DLD1 (cell line): ENCODE data around the gene RIOX2.

ENCODE experiments used
- in situ Hi-C: cut with HindIII; loops from 2 replicates; pipeline ENCODE4 v1.10.0; 2017; ENCODE audit warnings: low sequenced_read_pairs

RIOX2 gene

DNA sequence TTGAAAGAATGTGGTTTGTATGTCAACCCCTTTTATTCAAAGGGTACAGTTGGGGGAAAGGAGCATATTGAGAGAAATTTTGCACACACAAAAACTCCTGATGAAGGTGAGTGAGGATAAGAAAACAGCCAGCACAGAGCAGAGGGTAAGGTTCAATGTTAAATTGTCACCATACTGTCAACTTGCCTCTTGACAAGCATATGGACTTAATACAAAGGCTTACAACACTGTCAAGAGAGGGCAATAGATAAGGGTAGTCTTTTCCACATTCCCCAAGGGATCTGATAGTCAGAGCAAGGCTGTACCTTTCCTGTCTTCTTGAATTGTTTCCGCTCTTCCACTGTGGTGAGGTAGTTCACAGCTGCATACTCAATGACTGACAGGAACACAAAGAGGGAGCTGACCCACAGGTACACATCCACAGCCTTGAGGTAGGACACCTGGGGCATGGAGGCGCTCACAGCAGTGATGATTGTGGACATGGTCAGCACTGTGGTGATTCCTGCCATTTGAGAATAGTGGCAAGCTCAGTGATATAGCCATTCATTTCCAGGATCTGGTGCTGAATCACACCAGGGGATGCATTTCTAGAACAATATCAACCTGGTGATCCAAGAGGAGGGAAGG lies 20.4 kb upstream of the RIOX2 start:
- in situ Hi-C loops: no loop called here

DNA sequence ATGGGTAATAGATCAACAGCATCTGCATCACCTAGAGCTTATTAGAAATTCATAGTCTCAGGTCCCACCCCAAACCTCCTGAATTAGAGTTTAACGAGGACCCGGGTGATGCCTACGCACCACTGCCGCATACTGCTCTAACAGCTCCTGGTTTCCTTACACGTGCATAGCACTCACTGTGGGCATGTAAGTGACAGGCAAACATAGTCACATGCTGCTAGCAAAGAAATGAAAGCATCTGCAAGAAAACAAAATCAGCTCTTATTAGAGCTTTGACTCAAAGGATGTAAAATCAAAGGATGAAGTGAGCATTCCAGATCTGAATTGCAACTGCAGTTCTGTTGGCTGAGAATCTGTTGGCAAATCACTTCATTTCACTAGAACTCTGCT lies 19.1 kb upstream of the RIOX2 start:
- in situ Hi-C loops: no loop called here

DNA sequence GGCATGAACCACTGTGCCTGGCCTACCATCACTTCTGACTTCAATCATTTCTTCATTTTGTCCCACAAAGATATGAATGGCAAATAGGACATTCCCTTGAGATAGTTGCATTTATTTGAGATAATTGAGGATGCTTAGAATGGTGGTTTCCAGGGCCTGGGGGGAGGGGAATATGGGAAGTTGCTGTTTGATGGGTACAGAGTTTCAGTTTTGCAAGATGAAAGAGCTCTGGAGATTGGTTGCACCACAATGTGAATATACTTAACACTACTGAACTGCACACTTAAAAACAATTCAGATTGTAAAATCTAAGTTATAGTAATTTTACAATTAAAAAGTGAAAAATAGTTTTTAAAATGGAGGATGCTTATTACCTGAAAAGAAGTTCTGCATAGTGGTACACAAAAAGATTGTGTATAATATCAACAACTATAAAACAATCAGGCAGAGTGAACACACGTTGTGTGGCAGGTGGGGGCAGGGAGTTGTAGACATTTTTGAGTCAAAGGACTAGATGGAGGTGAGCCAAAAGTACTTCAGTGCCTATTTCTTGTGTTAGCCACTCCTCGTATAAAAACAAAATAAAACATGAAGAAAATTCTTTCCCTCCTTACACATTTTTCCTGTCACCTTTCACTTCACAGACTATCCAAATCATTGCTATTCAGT lies 18.5 kb upstream of the RIOX2 start:
- in situ Hi-C loops: no loop called here

DNA sequence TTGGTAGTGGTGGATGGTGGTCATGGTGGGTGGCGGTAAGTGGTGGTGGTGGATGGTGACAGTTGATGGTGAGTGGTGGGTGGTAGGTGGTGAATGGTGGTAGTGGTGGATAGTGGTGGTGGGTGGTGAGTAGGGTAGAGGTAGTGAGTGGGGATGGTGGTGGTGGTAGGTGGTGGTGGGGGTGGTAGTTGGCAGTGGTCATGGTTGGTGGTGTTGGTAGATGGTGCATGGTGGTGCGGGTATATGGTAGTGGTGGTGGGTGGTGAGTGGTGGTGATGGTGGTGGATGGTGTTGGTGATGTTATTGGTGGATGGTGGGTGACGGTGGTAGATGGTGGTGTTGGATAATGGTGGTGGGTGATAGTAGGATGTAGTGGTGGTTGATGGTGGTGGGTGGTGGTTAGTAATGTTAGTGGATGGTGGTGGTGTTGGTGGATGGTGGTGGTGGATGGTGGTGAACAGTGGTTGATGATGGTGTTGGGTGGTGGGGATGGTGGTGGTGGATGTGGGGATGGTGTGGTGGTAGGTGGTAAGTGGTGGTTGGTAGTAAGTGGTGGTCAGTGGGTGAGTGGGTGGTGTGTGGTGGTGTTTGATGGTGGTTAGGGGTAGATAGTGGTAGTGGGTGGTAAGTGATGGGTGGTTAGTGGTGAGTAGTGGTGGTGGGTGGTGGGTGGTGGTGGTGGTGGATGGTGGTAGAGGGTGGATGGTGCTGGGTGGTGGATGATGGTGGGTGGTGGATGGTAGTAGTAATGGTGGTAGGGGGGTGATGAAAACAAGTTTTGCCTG lies 16.7 kb upstream of the RIOX2 start:
- in situ Hi-C loops: no loop called here

DNA sequence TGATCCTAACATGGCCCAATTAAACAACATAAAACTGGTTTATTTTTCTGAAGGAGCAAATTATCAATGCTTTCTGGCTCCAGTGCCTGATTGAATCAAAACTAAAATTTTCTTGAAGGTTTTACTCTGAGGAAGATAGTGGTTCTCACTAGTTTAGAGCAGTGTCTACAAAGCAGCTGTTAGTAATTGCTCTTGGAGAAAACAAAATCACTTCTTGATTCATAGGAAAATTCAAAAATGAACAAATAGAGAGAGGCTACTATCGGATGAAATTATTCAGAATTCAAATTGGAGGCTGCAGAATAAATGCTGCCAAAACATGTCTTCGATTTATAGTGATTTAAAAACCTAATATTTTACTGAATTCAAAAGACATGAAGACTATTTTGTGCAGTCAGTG lies 15.1 kb upstream of the RIOX2 start:
- in situ Hi-C loops: no loop called here

DNA sequence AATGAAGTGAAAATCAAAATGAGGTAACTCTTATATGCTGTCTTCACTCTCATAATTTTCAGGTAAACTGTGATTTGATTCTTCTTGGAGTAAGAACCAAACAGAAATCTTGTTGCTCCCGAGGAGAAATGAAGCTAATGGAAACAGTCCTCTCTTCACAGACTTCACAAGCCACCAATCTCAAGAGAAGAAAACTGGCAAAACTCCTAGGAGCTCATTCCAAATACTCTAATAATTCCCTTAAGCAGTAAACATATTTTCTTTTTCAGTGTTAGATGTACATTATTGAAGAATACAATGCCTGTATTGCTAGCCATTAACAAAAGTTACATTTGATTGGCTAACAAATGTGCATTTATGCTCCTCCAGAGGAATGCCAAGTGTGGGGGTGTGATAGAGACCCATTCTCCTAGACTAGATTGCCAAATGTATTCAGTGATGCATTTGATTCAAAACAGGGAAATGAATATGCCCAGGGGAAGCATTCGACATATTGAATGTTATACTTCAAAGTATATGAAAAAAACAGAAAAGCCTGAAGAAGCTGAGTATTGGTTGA lies 11.8 kb upstream of the RIOX2 start:
- in situ Hi-C loops: no loop called here

DNA sequence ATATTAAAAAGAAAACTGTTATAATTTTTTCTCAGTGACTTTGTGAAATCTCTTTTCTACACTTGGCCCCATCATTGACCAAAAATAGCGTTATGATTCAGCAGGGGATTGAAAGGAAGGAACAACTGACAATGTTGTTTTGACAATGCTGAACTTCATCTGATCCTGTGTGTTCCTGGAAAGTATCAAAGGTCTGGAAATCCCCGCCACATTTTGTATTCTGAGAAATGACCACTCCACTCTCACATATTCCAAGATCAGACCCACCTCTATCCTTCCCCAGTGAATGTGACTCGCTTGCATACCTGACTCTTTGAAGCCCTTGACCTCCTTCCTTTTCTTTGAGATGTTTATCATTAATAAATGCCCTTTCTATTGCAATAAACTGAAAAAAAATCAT lies 9.7 kb upstream of the RIOX2 start:
- in situ Hi-C loops: no loop called here

DNA sequence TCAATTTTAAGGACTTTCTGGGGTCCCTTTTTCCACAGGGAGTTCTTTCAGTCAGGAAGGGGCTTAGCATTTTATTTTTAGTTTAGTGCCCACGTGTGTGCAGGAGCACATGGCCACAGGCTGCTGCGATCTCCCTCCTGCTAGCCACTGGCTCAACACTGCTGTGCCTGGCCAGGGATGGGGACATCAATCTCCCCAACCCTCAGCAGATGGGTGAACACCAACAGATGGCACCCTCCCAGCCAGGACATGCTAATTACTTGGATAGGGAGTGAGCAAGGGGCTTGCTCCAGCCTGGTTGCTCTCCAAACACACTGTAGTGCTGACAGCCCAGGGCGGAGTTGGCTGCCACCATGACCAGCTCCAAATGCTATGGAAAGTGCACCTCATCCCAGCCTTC lies 7.4 kb upstream of the RIOX2 start:
- in situ Hi-C loops: no loop called here

DNA sequence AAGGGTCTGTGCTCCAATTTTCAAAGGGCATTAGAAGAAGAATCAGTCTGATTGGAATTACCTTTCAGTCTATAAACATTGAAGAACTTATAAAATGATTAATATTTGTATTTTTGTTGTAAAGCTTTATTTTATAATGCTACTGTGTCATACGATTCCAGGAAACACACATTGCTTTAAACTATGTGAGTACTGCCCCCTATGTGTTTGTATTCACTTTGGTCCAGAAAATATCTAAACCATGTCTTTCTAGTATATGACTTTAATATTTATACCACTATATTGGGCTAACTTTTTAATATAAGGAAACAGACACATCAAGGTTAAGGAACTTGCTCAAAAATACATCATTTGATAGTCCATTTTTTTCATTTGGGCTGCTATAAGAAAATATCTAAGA lies 3.2 kb upstream of the RIOX2 start:
- in situ Hi-C loops: no loop called here

DNA sequence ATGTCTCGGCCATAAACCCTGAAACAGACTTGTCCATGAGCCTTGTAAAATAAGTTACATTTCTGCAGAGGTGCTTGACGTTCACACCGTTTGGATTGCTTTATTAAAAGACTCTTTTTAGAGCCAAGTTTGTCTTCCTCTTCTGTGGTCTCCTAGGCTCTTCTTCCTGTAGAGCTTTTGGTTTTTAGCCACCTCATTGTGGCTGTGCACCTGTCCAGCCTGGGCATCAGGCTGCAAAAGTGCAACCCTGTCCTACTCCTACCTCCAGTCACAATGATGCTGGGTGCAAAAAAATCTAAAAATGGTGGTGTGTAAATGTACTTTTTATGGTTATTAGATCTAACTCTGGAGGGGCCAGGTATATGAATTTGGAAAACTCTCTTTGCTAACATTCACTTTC lies 2.8 kb upstream of the RIOX2 start:
- in situ Hi-C loops: no loop called here

DNA sequence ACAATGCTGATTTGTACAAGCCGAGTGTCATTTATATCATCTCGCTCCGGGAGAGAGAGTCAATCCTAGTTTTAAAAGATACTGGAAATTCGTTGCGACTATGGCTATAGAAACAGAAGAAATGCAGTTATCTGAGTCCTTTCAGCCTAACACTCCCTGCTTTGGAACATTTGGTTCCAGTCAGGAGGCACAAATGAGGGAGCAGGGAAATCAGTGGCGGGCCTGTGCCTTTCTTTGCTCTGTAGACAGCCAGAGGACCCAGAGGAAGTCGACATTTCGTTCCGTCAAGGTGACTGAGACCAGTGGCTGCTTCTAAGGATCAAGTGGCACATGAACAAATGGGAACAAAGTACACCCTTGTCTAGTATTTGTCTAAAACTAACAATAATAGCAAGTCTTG lies 745 bp upstream of the RIOX2 start:
- in situ Hi-C loops: no loop called here

DNA sequence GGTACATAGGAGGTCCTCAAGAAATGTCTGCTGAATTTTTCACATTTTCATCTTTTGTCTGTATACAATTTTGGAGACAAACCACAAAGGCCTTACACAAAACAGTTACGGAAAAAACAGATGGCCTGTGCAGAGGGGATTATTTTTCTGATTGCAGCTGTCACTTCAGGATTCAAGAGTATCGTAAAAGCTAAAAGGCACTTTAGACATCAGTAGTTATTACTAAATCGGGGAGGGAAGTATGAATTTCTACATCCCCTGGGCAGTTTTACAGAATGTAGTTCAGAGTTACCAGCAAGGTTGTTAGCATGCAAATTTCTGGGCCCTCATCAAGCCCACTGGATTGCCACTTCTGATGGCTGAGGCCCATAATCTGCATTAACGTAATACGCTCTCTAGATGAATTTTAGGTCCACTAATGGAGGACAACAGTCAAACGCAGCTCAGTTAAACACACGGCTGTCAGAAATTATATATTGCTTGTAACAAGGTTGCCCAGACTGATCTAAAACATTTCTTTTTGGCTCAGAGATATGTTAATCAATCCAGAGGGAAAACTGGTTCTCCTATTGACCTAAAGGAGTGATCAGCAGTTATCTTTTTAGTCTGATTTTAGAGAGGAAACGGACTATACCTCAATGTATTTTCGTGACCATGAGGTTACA lies 1.1 kb downstream of the RIOX2 start:
- in situ Hi-C loops: no loop called here

DNA sequence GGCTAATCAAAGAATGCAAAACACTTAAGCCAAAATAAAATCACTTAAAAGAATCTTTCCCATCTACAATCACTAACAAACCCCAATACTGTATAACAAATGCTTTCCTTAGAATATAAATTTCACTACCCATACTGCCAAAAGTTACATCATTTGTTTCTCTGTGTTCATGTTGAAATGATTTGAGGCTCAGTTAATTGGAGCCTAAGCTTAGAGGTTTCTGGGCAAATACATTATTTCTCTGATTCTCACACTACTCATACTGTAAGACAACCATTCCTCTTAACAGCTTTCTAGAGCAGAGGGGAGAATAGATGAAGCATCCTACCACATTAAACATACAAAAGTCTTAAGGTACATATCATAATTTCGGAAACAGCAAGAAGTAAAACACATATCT lies 2.1 kb downstream of the RIOX2 start:
- in situ Hi-C loops: no loop called here

DNA sequence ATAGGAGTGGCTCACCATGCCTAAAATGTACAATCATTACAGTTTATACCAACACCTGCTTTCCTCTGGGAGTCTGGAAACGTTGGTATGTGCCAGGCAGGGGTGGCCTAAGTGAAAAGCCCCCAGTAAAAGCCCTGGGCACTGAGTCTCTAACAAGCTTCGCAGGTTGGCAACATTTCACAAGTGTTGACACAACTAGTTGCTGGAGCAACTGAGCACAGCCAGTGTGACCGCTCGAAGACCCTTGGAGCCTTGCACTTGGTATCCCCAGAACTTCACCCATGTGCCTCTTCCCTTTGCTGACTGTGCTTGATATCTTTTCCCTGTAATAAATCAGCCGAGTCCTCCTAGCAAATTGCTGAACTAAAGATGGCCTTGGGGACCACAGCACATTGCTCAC lies 2.7 kb downstream of the RIOX2 start:
- in situ Hi-C loops: no loop called here

DNA sequence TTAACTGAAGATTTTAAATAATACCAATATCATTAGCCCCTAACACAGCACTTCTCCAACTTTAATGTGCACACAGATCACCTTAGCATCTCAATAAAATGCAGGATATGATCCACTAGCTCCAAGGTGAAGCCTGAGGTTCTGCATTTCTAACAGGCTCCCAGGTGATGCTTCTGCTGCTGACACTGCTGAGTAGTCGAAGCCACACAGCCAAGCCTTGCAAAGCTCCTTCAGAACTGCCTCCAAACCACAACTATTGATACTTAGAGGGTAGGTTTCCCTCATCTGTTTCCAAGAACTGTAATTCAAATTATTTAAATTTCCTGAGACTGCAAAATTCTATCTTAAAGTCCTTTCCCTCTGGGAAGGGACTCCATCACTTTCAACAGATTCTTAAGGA lies 3.9 kb downstream of the RIOX2 start:
- in situ Hi-C loops: no loop called here

DNA sequence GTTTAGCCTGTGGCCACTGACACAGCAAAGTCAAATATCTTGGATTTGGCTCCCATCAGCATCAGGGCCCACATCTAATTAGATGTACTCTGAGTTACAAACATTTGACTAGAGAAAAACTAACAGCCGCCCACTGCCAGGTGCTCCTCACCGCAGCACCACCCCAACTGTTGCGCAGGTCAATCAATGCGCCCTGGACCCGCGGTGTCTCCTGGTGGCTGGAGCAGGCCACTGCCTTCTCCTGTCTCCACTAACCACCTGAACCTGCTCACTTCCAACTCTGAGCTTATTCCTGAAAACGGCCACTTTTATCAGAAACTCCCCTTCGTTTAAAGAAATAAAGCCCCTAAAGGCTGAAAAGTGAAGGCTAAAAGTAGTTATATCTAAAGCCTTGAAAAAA lies 4.3 kb downstream of the RIOX2 start:
- in situ Hi-C loops: no loop called here

DNA sequence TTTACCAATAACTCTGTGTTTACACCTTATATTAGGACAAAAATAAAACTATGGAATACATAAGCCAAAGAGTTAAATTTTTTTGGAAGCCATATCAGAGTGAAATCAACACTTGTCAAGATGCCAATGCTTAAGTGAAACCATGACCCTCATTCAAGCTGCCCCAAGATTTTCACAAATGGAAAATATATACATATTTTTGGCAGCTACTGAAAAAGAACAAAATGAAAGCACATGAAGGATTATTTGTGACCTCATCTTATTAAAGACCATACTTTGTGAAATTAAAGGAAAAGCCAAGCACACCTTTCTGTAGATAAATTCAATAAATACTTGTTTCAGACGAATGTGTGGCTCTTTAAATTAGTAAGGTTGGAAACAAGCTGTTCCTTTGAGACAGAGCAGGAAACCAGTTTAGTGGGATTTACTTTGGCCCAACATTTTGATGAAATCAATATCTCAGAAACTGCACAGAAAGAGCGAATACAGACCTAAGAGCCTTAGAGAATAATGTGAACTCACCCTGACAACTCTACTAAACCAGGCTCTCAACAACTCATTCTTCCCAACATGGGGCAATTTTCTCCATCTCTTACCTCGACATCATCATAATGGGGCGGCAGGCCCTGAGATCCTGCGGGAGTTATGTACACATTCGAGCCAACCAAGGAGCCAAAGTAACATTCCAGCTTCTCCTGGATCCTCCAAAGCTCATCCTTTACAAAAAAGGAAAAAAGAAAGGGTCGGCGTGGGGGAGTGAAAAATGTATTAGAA lies 11.1 kb downstream of the RIOX2 start:
- in situ Hi-C loops: no loop called here

DNA sequence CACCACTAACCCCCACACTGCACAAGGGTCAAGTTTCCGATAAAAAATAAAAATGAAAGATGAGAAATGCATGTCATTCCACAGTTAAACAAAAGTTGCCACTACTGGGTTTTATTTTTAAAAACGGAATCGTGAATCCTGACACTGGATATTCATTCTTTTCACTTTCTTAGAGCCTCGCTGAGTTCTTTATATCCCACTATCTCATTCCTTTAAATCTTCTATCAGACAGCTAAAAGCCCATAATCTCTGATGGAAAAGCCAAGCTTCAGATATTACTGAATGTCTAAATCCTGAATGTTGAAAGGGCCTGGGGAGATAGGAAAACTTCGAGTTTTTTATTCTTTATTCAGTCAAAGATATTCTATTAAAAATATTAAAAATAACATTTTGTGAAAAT lies 11.7 kb downstream of the RIOX2 start:
- in situ Hi-C loops: no loop called here

DNA sequence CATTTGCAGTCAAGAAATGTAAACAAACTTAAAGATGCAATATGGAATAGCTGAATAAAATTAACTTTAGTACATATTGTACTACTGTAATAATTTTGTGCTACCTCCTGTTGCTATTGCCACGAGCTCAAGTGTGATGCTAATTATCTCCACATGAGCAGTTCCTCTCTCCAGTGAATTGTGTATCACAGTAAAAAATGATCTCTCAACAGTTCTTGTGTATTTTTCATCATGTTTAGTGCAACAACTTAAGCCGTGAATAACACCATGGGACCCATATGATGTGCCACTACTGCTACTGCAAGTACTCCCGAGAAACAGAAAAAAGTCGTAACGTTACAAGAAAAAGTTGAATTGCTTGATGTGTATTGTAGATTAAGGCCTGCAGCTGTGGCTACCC lies 12.4 kb downstream of the RIOX2 start:
- in situ Hi-C loops: no loop called here

DNA sequence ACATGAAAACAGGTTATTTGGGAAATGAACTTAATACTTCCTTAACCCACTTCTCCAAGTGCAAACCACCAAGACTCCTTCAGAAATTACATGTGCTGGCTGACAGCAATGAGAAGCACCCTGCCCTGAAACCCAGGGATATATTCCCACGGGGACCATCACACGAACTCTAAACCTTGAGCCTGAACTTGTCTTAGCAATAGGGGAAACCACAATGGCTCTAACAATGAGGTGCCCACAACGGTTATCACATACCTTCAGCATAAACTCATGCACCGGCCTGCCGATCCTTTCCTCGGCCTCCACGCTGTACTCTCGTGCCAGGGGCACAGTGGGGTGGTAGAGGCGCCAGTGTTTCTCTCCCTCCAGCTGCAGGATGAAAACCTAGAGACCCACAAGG lies 13.4 kb downstream of the RIOX2 start:
- in situ Hi-C loops: no loop called here

DNA sequence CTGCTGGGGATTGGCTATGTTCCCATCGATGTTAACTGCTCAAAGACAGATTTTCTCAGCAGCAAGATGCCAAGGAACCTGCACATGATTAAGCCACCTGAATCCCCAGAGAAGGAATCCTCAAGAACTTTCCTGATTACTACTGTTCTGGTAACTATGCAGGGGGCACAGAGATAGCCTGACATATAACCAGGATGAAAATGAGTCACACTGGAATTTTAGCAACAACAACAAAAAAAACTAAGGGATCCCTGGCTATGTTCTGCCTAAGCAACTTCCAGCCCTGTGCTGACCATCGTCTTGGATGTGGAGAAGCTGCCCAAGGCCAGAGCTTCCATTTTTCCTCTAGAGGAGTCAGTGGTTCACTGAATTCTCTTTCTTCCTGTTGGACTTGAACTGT lies 13.8 kb downstream of the RIOX2 start:
- in situ Hi-C loops: no loop called here
